ENCODE data around the gene ANKRD63. TPM values are rescaled to one million over a fixed set of nuclear protein-coding genes. Genes with fewer than 3 reads are reported as not detected.

The ANKRD63 gene
- total RNA-seq, 4 donors from 2014 or later = not detected

DNA sequence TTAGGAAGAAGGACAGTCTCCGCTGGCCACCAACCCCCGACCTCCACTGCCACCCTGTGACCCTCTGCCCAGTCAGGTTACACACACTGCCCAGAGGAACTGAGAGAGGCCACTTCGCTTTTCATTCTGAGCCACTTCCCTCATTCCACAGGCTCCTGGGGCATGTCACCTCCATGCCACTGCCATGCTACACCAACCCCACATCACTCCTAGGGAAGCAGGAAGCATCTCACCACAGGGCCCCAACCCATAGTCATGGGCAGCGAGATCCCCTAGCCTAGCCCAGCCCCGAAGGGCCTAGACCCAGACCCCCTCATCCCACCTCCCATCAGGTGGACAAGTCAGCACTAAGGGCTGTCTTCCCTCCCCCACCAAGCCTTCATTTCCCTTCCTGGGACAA lies 23.5 kb upstream of the ANKRD63 start:
- TF ChIP-seq, protein P1, sequence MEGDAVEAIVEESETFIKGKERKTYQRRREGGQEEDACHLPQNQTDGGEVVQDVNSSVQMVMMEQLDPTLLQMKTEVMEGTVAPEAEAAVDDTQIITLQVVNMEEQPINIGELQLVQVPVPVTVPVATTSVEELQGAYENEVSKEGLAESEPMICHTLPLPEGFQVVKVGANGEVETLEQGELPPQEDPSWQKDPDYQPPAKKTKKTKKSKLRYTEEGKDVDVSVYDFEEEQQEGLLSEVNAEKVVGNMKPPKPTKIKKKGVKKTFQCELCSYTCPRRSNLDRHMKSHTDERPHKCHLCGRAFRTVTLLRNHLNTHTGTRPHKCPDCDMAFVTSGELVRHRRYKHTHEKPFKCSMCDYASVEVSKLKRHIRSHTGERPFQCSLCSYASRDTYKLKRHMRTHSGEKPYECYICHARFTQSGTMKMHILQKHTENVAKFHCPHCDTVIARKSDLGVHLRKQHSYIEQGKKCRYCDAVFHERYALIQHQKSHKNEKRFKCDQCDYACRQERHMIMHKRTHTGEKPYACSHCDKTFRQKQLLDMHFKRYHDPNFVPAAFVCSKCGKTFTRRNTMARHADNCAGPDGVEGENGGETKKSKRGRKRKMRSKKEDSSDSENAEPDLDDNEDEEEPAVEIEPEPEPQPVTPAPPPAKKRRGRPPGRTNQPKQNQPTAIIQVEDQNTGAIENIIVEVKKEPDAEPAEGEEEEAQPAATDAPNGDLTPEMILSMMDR (IDR thresholded peaks at IDR 0.05) = no peak
- no peak for TF ChIP-seq POLR2A (IDR thresholded peaks at IDR 0.05)

DNA sequence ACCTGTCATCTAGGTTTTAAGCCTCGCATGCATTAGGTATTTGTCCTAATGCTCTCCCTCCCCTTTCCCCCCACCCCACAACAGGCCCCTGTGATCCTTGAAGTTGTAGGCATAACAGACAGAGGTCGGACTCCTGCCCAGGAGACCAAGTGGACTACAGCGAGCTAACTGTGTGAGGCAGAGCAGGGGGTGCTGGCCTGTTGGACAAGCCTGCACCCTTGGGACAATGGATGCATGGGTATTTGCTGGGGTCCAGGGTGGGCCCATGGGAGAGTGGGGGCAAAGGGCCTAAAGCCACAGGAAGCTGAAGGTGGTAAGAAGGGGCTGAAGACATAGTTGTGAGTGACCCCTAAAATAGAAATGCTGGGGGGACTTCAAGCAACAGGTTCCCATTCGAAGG lies 22.4 kb upstream of the ANKRD63 start:
- no peak for DNase-seq (ENCODE audit: low spot score in 2 of 2)
- TF ChIP-seq POLR2A (IDR thresholded peaks at IDR 0.05) = no peak
- TF ChIP-seq, protein P1 (IDR thresholded peaks at IDR 0.05) = no peak
- 88 to 91% methylated on average over 4 of the region's 4 CpGs for WGBS, 2 donors
- no peak overlapping the region for H3K4me3 ChIP-seq (ENCODE audit: low read depth, poor library complexity, severe bottlenecking)
- intact Hi-C loops (cut with DNase I; ENCODE audit: low total_unique reads) = no loop called here

More for the DNA sequence above, 23.5 kb upstream of the ANKRD63 start:
- DNase-seq (ENCODE audit: low spot score in 2 of 2) = no peak
- WGBS, 2 donors = 78 to 94% methylated on average over 5 of the region's 5 CpGs
- intact Hi-C loops (cut with DNase I; ENCODE audit: low total_unique reads) = no loop called here
- no peak overlapping the region for H3K4me3 ChIP-seq (ENCODE audit: low read depth, poor library complexity, severe bottlenecking)

DNA sequence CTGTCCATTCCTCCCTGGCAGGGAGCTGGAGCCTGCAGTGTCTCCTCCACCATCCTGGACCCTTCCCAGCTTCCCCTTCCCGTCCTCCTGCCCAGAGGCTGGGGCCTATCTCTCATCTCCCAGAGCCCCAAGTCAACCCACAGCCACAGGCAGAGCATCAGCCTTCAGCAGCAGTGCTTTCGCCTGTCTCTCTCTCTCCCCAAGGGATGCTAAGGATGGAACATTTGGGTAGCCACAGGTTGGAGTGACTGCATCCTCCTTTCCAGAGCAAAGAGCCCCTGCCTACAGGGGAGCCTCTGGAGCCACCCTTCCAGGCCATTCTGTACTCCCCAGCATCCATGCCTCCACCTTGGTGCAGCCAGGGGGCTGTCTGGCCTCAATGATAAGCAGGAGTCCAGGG lies 20.7 kb upstream of the ANKRD63 start:
- no peak for DNase-seq (ENCODE audit: low spot score in 2 of 2)
- H3K4me3 ChIP-seq (ENCODE audit: low read depth, poor library complexity, severe bottlenecking) = no peak overlapping the region
- intact Hi-C loops (cut with DNase I; ENCODE audit: low total_unique reads) = no loop called here
- WGBS, 2 donors = 79 to 90% methylated on average over 2 of the region's 2 CpGs
- no peak for TF ChIP-seq POLR2A (IDR thresholded peaks at IDR 0.05)
- TF ChIP-seq, protein P1 (IDR thresholded peaks at IDR 0.05) = no peak

DNA sequence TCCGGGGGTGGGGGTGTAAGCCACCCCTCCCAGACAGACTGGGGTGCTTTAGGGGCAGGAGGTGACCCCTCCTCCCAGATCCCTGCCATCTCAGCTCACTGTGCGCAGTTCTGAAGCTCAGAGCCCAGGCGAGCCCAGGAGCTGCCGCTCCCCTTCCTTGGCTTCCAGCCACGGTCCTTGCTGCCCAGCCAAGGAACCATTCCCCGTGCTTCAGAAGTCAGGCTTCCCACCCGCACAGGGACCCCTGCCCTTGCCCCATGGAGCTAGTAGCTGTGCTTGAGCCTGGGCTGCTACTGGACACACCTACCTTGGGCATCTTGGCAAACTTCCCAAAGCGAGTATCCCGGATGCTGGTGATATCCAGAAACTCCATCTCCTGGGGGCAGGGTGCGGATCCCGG lies 20.1 kb upstream of the ANKRD63 start:
- H3K4me3 ChIP-seq (ENCODE audit: low read depth, poor library complexity, severe bottlenecking) = no peak overlapping the region
- WGBS, 2 donors = 70 to 71% methylated on average over 10 to 11 of the region's 11 CpGs
- no peak for TF ChIP-seq POLR2A (IDR thresholded peaks at IDR 0.05)
- TF ChIP-seq, protein P1 (IDR thresholded peaks at IDR 0.05) = no peak
- intact Hi-C loops (cut with DNase I; ENCODE audit: low total_unique reads) = no loop called here
- DNase-seq (ENCODE audit: low spot score in 2 of 2) = no peak

DNA sequence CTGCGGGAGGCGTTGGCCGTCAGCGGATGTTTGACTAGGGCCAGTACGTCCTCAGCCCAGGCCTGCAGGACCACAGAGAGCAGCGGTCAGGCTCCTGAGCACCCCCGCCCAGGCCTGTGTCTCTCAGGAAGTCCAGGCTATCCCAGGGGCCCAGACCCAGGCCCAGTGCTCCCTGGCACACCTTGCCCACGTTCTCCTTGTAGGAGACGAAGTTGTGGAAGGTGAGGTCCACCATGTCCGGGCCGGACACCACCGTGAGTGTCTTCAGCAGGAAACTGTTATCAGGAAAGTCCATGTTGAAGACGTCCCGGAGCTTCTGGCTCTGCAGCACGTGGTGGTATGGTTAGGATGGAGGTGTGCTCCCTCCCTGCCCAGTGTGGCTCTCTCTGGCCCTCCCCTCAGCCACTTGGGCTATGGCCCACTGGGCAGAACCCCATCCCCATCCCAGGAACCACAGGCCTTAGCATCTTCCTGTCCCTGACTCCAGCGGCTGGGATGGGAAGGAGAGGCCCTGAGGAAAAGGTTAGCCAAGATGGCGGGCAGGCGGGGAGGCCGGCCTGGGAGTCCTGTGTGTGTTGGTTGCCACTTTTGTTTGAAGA lies 19.5 kb upstream of the ANKRD63 start:
- intact Hi-C loops (cut with DNase I; ENCODE audit: low total_unique reads) = no loop called here
- WGBS, 2 donors = 91 to 94% methylated on average over 19 of the region's 19 CpGs
- no peak for TF ChIP-seq POLR2A (IDR thresholded peaks at IDR 0.05)
- TF ChIP-seq, protein P1 (IDR thresholded peaks at IDR 0.05) = no peak
- no peak overlapping the region for H3K4me3 ChIP-seq (ENCODE audit: low read depth, poor library complexity, severe bottlenecking)
- DNase-seq (ENCODE audit: low spot score in 2 of 2) = no peak

Measured in lower leg skin (tissue), 4 donors.